Measurements from ENCODE around the gene TNFRSF4.

DNA sequence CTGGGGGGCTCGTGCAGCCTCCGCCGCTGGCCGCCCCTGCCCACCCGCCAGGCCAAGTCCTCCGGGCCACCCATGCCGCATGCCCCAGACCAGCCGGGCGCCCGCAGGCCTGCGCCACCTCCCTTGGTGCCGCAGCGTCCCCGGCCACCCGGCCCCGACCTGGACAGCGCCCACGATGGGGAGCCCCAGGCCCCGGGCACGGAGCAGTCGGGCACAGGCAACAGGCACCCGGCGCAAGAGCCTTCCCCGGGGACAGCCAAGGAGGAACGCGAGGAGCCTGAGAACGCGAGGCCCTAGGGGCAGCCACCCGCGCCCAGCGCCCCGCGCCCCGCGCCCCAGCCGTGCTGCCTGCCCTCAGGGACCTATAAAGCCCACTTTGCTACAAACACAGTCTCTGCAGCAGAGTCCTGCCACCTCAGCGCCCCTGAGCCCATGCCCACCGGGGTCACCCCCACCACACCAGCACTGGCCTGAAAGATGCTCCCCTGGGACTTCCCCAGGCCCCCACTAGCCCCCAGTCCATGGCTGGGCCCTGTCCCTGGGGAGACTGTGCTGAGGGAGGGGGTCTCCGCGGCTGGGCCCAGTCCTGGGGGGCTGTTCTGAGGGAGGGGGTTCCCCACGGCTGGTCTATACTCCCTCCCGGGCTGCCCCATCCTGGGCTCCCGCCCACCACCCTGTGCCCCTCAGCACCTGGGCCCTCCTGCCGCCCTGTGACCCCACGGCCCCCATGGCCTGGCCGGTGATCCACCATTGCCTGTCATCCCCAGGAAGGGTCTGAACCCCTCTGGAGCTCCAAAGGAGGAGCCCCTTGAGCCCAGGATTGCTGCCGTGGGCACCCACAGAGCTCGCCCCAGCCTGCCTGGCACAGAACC, 16.2 kb downstream of the TNFRSF4 start:
- no peak for TF ChIP-seq CTCF (conservative IDR thresholded peaks at IDR 0.05 in 1 of 2, IDR thresholded peaks at IDR 0.05 in 1 of 2; ENCODE audit: low read depth in 1 of 2, low read length in 2 of 2)
- no peak for TF ChIP-seq EZH2 (IDR thresholded peaks at IDR 0.05; ENCODE audit: low read length, missing control alignments)

Data from fibroblast of lung (primary cell).